ENCODE measurements around the gene SYP.

DNA sequence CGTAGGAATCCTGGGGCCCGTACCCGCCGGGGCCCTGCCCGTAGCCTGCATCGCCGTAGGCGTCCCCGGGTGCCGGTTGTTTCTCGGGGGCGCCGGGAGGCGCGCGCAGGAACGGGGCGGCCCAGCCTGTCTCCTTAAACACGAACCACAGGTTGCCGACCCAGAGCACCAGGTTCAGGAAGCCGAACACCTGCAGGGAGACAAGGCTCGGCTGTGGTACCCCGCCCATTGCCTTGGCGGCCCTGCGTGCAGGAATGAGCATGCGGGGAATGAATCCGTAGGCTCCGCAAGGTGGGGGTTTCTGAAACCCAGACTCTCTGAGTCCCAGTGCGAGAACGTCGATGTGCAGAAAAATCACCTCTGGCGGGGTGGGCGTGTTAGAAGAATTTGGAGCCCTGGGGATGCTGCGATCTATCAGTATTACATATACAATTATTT is 8.4 kb downstream of the SYP start:
- TF ChIP-seq, protein P1, sequence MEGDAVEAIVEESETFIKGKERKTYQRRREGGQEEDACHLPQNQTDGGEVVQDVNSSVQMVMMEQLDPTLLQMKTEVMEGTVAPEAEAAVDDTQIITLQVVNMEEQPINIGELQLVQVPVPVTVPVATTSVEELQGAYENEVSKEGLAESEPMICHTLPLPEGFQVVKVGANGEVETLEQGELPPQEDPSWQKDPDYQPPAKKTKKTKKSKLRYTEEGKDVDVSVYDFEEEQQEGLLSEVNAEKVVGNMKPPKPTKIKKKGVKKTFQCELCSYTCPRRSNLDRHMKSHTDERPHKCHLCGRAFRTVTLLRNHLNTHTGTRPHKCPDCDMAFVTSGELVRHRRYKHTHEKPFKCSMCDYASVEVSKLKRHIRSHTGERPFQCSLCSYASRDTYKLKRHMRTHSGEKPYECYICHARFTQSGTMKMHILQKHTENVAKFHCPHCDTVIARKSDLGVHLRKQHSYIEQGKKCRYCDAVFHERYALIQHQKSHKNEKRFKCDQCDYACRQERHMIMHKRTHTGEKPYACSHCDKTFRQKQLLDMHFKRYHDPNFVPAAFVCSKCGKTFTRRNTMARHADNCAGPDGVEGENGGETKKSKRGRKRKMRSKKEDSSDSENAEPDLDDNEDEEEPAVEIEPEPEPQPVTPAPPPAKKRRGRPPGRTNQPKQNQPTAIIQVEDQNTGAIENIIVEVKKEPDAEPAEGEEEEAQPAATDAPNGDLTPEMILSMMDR (IDR thresholded peaks at IDR 0.05 in 2 of 3, conservative IDR thresholded peaks at IDR 0.05 in 1 of 3; ENCODE audit: control insufficient read depth in 2 of 3, extremely low read depth in 1 of 3, insufficient read depth in 1 of 3, low read depth in 3 of 3, low read length in 3 of 3): no peak
- TF ChIP-seq CHD2 (IDR thresholded peaks at IDR 0.05; ENCODE audit: borderline replicate concordance, low read depth, low read length) (no peak), POLR2AphosphoS5 (IDR thresholded peaks at IDR 0.05; ENCODE audit: low read length) (no peak), TCF3 (IDR thresholded peaks at IDR 0.05; ENCODE audit: borderline replicate concordance, insufficient read depth, low read depth, low read length) (no peak), POLR2A (IDR thresholded peaks at IDR 0.05; ENCODE audit: low read depth, low read length) (no peak), SUZ12 (IDR thresholded peaks at IDR 0.05; ENCODE audit: unreplicated experiment) (no peak)

Measured in GM12878 (cell line).